HG02763 (cell line): ENCODE data around the gene RIPOR3.
"Not testable (repeated sequence)": the region's sequence is repeated elsewhere in the genome, so short reads cannot be mapped to it uniquely, and the experiment has no call there.

ENCODE experiments used
- ATAC-seq: cut with Tn5 transposase; IDR thresholded peaks from one replicate; pipeline ENCODE4 v1.9.1; 2021; ENCODE audit warnings: mild to moderate bottlenecking, moderate library complexity; ENCODE audit not compliant: unreplicated experiment

The RIPOR3 gene

GRCh38 chr20:50682065-50682464 is 9.3 kb downstream of the RIPOR3 start:
- no peak for ATAC-seq

- no peak for ATAC-seq
These were observed 9.8 kb downstream of the RIPOR3 start for GRCh38 chr20:50681359-50682064.

GRCh38 chr20:50680105-50680960 is 11.0 kb downstream of the RIPOR3 start:
- ATAC-seq: no peak

- no peak for ATAC-seq
These were observed 11.6 kb downstream of the RIPOR3 start for GRCh38 chr20:50679753-50680104.

- ATAC-seq: no peak
These were observed 13.0 kb downstream of the RIPOR3 start for GRCh38 chr20:50678169-50678898.

GRCh38 chr20:50676858-50677257 is 14.5 kb downstream of the RIPOR3 start:
- no peak for ATAC-seq

- ATAC-seq: not testable (repeated sequence)
These were observed 15.0 kb downstream of the RIPOR3 start for GRCh38 chr20:50676377-50676731.

GRCh38 chr20:50675671-50676376 is 15.5 kb downstream of the RIPOR3 start:
- ATAC-seq: no peak

- ATAC-seq: no peak
These were observed 17.1 kb downstream of the RIPOR3 start for GRCh38 chr20:50674138-50674825.

- ATAC-seq: no peak
These were observed 17.7 kb downstream of the RIPOR3 start for GRCh38 chr20:50673466-50674137.

- ATAC-seq: no peak
These were observed 18.2 kb downstream of the RIPOR3 start for GRCh38 chr20:50673146-50673465.

- ATAC-seq: no peak
These were observed 18.8 kb downstream of the RIPOR3 start for GRCh38 chr20:50672400-50673145.

- ATAC-seq: no peak
These were observed 19.7 kb downstream of the RIPOR3 start for GRCh38 chr20:50671626-50672025.

GRCh38 chr20:50671010-50671409 is 20.3 kb downstream of the RIPOR3 start:
- ATAC-seq: not testable (repeated sequence)

GRCh38 chr20:50670126-50670862 is 21.0 kb downstream of the RIPOR3 start:
- no peak for ATAC-seq

- no peak for ATAC-seq
These were observed 22.5 kb downstream of the RIPOR3 start for GRCh38 chr20:50668798-50669197.

- ATAC-seq: no peak
These were observed 23.0 kb downstream of the RIPOR3 start for GRCh38 chr20:50668326-50668725.

GRCh38 chr20:50666709-50667298 is 24.5 kb downstream of the RIPOR3 start:
- ATAC-seq: no peak
